ENCODE data around the gene DNAJC16. TPM values are rescaled to one million over a fixed set of nuclear protein-coding genes. Genes with fewer than 3 reads are reported as not detected.

The DNAJC16 gene
- total and polyA plus RNA-seq, 2 of the 13 experiments (the other 11 are each of a cell fraction or from before 2014, with no cell fraction given) = 11.4 to 15.4 TPM

- no peak overlapping the region for H2AFZ ChIP-seq (ENCODE audit: low read length)
- BruUV-seq (replicated peaks) = no TSS peak
- no peaks in the 10 kb centered on the region for H3K9me3 ChIP-seq (ENCODE audit: low read length)
- no peak for FAIRE-seq
- 91% methylated on average over 12 of the region's 12 CpGs for WGBS (ENCODE audit: low lambda C conversion rate)
- no peaks in the 10 kb centered on the region for H3K27me3 ChIP-seq (ENCODE audit: control insufficient read depth in 1 of 2, insufficient read depth in 2 of 2, low read length in 2 of 2)
- no peak for TF ChIP-seq MTA1 (CRISPR knock-in tag; IDR thresholded peaks at IDR 0.05; ENCODE audit: borderline replicate concordance)
- 0 out of 4 replicates have a peak, but pooled peaks have one; percentile 19 to 38 for TF ChIP-seq MAFK (conservative IDR thresholded peaks at IDR 0.05 in 1 of 2, IDR thresholded peaks at IDR 0.05 in 1 of 2; ENCODE audit: low read length in 2 of 2)
- H3K27ac ChIP-seq (ENCODE audit: extremely low read length, insufficient read depth, low read length) = no peak overlapping the region
- no peak overlapping the region for H3K9ac ChIP-seq (ENCODE audit: insufficient read depth, low read depth, low read length)
- 0 out of 2 replicates have a peak, but pooled peaks cover 4% of the 10 kb centered on the region for H3K4me1 ChIP-seq (ENCODE audit: insufficient read depth, low read length)
- no peaks in the 10 kb centered on the region for H3K79me2 ChIP-seq (ENCODE audit: insufficient read depth, low read length)
- H3K36me3 ChIP-seq (replicated peaks in 1 of 2; ENCODE audit: control insufficient read depth in 1 of 2, insufficient read depth in 2 of 2, low read length in 2 of 2) = peaks cover 16 to 29% of the 10 kb centered on the region in 2 experiments; a peak in 4 of 5 replicates
- in situ Hi-C loops (cut with HindIII; ENCODE audit: extremely low pct_ligation_motif_present, low pct_unique_long_range_greater_than_20kb) (no loop called here), intact Hi-C loops (cut with micrococcal nuclease; ENCODE audit: unreplicated experiment) (no loop called here)
- ATAC-seq = no peak
- H3K4me2 ChIP-seq (ENCODE audit: low read depth, low read length) = no peak overlapping the region
- ChIA-PET CTCF (ENCODE audit: low intra/inter-chr PET ratio, low total read pairs) (no interaction called here), POLR2A (no interaction called here)
- H3K4me3 ChIP-seq (replicated peaks in 1 of 3; ENCODE audit: insufficient read depth in 1 of 3, low read depth in 2 of 3, low read length in 3 of 3) = no peak overlapping the region
- no peak for DNase-seq (ENCODE audit: low spot score)
- H4K20me1 ChIP-seq (ENCODE audit: insufficient read depth, low read length) = no peaks in the 10 kb centered on the region
Observed at GRCh38 chr1:15559189-15559810, 32.7 kb downstream of the DNAJC16 start.

GRCh38 chr1:15568387-15569073, 41.9 kb downstream of the DNAJC16 start:
- BruUV-seq (replicated peaks) = TSS peak; percentile 33
- H3K4me2 ChIP-seq (ENCODE audit: low read depth, low read length) = no peak overlapping the region
- ChIA-PET CTCF (ENCODE audit: low intra/inter-chr PET ratio, low total read pairs) (no interaction called here), POLR2A (no interaction called here)
- in situ Hi-C loops (cut with HindIII; ENCODE audit: extremely low pct_ligation_motif_present, low pct_unique_long_range_greater_than_20kb) (no loop called here), intact Hi-C loops (cut with micrococcal nuclease; ENCODE audit: unreplicated experiment) (no loop called here)
- WGBS (ENCODE audit: low lambda C conversion rate) = 92% methylated on average over 18 of the region's 18 CpGs
- no peaks in the 10 kb centered on the region for H4K20me1 ChIP-seq (ENCODE audit: insufficient read depth, low read length)
- H3K27ac ChIP-seq (ENCODE audit: extremely low read length, insufficient read depth, low read length) = no peak overlapping the region
- H3K36me3 ChIP-seq (replicated peaks in 1 of 2; ENCODE audit: control insufficient read depth in 1 of 2, insufficient read depth in 2 of 2, low read length in 2 of 2) = peaks cover 21 to 62% of the 10 kb centered on the region in 2 experiments
- ATAC-seq = peak; percentile 23
- H3K4me3 ChIP-seq (replicated peaks in 1 of 3; ENCODE audit: insufficient read depth in 1 of 3, low read depth in 2 of 3, low read length in 3 of 3) = no peak overlapping the region
- DNase-seq (ENCODE audit: low spot score) = no peak
- H3K9ac ChIP-seq (ENCODE audit: insufficient read depth, low read depth, low read length) = no peak overlapping the region
- no peaks in the 10 kb centered on the region for H3K27me3 ChIP-seq (ENCODE audit: control insufficient read depth in 1 of 2, insufficient read depth in 2 of 2, low read length in 2 of 2)
- H2AFZ ChIP-seq (ENCODE audit: low read length) = no peak overlapping the region
- H3K9me3 ChIP-seq (ENCODE audit: low read length) = no peaks in the 10 kb centered on the region
- H3K4me1 ChIP-seq (ENCODE audit: insufficient read depth, low read length) = 0 out of 2 replicates have a peak, but pooled peaks cover 6% of the 10 kb centered on the region
- no peaks in the 10 kb centered on the region for H3K79me2 ChIP-seq (ENCODE audit: insufficient read depth, low read length)
- FAIRE-seq = no peak
- TF ChIP-seq ZNF543 (CRISPR knock-in tag; IDR thresholded peaks at IDR 0.05) (no peak), ZNF687 (CRISPR knock-in tag; IDR thresholded peaks at IDR 0.05) (peak; percentile 12; the same call in 1 of the 2 replicates), MLX (CRISPR knock-in tag; IDR thresholded peaks at IDR 0.05) (no peak), ZZZ3 (CRISPR knock-in tag; IDR thresholded peaks at IDR 0.05; ENCODE audit: borderline replicate concordance) (no peak), ATF3 (CRISPR knock-in tag; IDR thresholded peaks at IDR 0.05) (no peak), UBTF (CRISPR knock-in tag; IDR thresholded peaks at IDR 0.05) (no peak), TEAD3 (CRISPR knock-in tag; optimal IDR thresholded peaks at IDR 0.05; ENCODE audit: borderline replicate concordance) (no peak)

Measured in HepG2 (cell line).